ENCODE measurements around the gene EMP2.
"Not testable (repeated sequence)": the region's sequence is repeated elsewhere in the genome, so short reads cannot be mapped to it uniquely, and the experiment has no call there.

EMP2 gene

DNA sequence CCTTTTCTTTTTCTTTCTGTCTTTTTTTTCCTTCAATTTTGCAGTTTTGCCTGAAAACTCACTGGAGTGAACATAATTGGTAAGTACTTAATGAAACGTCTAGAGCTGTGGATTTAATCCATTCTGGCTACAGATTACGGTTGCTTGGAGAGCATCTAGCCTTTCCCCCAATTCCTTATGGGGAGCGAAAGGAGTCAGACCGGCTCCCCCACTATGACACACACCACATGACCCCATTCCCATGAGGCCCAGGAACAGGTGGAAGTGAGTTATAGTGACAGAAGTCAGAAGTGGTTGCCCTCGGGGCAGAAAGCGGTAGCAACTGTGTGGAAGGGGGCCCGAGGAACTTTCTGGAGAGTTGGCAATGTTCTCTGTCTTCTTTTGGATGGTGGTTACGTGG is 41.2 kb downstream of the EMP2 start:
- Histone ChIP-seq H3K4me1 (ENCODE audit: low read depth, poor library complexity, severe bottlenecking) (no peaks in the 10 kb centered on the region), H3K4me3 (IDR thresholded peaks at IDR 0.05; ENCODE audit: insufficient read depth, low read depth, low read length) (no peak overlapping the region), H3K27ac (no peak overlapping the region), H3K4me2 (no peak overlapping the region), H4K20me1 (ENCODE audit: insufficient read depth) (no peaks in the 10 kb centered on the region), H2AFZ (ENCODE audit: low read depth) (no peak overlapping the region), H3K27me3 (ENCODE audit: insufficient read depth, low read depth) (no peaks in the 10 kb centered on the region), H3K36me3 (ENCODE audit: insufficient read depth) (no peaks in the 10 kb centered on the region; the same call in 1 of the 2 replicates), H3K9ac (no peak overlapping the region), H3K79me2 (ENCODE audit: insufficient read depth, low read depth) (no peaks in the 10 kb centered on the region)
- TF ChIP-seq, protein P1, sequence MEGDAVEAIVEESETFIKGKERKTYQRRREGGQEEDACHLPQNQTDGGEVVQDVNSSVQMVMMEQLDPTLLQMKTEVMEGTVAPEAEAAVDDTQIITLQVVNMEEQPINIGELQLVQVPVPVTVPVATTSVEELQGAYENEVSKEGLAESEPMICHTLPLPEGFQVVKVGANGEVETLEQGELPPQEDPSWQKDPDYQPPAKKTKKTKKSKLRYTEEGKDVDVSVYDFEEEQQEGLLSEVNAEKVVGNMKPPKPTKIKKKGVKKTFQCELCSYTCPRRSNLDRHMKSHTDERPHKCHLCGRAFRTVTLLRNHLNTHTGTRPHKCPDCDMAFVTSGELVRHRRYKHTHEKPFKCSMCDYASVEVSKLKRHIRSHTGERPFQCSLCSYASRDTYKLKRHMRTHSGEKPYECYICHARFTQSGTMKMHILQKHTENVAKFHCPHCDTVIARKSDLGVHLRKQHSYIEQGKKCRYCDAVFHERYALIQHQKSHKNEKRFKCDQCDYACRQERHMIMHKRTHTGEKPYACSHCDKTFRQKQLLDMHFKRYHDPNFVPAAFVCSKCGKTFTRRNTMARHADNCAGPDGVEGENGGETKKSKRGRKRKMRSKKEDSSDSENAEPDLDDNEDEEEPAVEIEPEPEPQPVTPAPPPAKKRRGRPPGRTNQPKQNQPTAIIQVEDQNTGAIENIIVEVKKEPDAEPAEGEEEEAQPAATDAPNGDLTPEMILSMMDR (conservative IDR thresholded peaks at IDR 0.05; ENCODE audit: low read depth, low read length): no peak

- TF ChIP-seq, protein P1 (conservative IDR thresholded peaks at IDR 0.05; ENCODE audit: low read depth, low read length): no peak
- Histone ChIP-seq H3K4me2 (no peak overlapping the region), H4K20me1 (ENCODE audit: insufficient read depth) (no peaks in the 10 kb centered on the region), H3K79me2 (ENCODE audit: insufficient read depth, low read depth) (no peaks in the 10 kb centered on the region), H3K4me3 (IDR thresholded peaks at IDR 0.05; ENCODE audit: insufficient read depth, low read depth, low read length) (no peak overlapping the region), H3K9ac (no peak overlapping the region), H3K27me3 (ENCODE audit: insufficient read depth, low read depth) (no peaks in the 10 kb centered on the region), H3K27ac (no peak overlapping the region), H3K4me1 (ENCODE audit: low read depth, poor library complexity, severe bottlenecking) (no peaks in the 10 kb centered on the region), H2AFZ (ENCODE audit: low read depth) (no peak overlapping the region), H3K36me3 (ENCODE audit: insufficient read depth) (no peaks in the 10 kb centered on the region; the same call in 1 of the 2 replicates)
These were observed 41.8 kb downstream of the EMP2 start for GRCh38 chr16:10538583-10538982.

DNA sequence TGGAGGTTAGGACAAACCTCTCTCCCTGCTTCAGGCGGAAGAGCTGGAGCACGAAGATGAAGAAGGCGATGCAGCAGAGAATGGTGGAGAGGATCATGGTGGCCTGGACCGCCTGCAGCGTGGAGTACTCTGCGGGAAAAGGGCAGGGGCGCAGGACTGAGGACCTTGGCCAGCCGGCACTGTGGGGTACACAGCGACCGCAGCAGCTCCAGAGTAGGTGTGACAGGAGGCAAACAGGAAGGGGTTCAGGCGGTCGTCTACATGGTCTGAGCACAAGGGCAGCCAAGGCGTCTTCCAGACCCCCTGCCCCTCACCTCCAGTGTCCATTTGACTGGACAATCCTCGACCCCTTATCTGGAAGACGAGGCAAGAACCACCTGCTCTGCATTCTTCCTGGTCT is 42.5 kb downstream of the EMP2 start:
- H3K27ac ChIP-seq: no peak overlapping the region
- H3K4me3 ChIP-seq (IDR thresholded peaks at IDR 0.05; ENCODE audit: insufficient read depth, low read depth, low read length): no peak overlapping the region
- H3K36me3 ChIP-seq (ENCODE audit: insufficient read depth): no peaks in the 10 kb centered on the region; the same call in 1 of the 2 replicates
- TF ChIP-seq, protein P1 (conservative IDR thresholded peaks at IDR 0.05; ENCODE audit: low read depth, low read length): no peak
- H3K79me2 ChIP-seq (ENCODE audit: insufficient read depth, low read depth): no peaks in the 10 kb centered on the region
- H3K4me2 ChIP-seq: no peak overlapping the region
- no peak overlapping the region for H2AFZ ChIP-seq (ENCODE audit: low read depth)
- no peaks in the 10 kb centered on the region for H3K27me3 ChIP-seq (ENCODE audit: insufficient read depth, low read depth)
- no peak overlapping the region for H3K9ac ChIP-seq
- H3K4me1 ChIP-seq (ENCODE audit: low read depth, poor library complexity, severe bottlenecking): no peaks in the 10 kb centered on the region
- no peaks in the 10 kb centered on the region for H4K20me1 ChIP-seq (ENCODE audit: insufficient read depth)

DNA sequence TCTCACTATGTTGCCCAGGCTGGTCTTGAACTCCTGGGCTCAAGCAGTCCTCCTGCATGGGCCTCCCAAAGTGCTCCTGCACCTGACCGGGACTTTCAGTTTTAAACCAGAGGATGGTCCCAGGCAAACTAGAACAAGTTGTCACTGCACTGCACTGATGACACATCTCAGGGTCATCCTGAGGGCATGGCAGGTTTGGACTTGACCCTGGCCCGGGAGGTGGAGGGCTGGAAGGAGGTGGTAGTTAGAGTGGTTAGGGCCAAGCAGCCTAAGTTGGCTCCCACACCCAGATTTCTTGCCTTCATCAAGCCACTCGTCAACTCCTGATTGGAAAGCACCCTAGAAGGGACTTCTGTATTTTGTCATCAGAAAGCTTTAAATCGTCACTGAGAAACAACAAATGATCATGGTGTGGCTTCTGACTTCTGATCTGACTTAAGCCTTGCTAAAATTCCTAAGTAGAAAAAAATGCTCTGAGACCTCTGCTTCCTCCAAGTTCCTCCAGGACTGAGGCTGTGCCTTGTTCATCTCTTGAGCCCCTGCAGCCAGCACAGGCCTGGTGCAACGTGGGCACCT is 43.5 kb downstream of the EMP2 start:
- H3K4me2 ChIP-seq: no peak overlapping the region
- no peaks in the 10 kb centered on the region for H3K27me3 ChIP-seq (ENCODE audit: insufficient read depth, low read depth)
- H4K20me1 ChIP-seq (ENCODE audit: insufficient read depth): no peaks in the 10 kb centered on the region
- no peak overlapping the region for H3K27ac ChIP-seq
- H3K4me1 ChIP-seq (ENCODE audit: low read depth, poor library complexity, severe bottlenecking): no peaks in the 10 kb centered on the region
- no peaks in the 10 kb centered on the region for H3K79me2 ChIP-seq (ENCODE audit: insufficient read depth, low read depth)
- H2AFZ ChIP-seq (ENCODE audit: low read depth): no peak overlapping the region
- no peaks in the 10 kb centered on the region for H3K36me3 ChIP-seq (ENCODE audit: insufficient read depth)
- no peak overlapping the region for H3K4me3 ChIP-seq (IDR thresholded peaks at IDR 0.05; ENCODE audit: insufficient read depth, low read depth, low read length)
- TF ChIP-seq, protein P1 (conservative IDR thresholded peaks at IDR 0.05; ENCODE audit: low read depth, low read length): no peak
- no peak overlapping the region for H3K9ac ChIP-seq

GRCh38 chr16:10536328-10536727 is 44.1 kb downstream of the EMP2 start:
- not testable (repeated sequence) for H2AFZ ChIP-seq (ENCODE audit: low read depth); H3K4me3 ChIP-seq (IDR thresholded peaks at IDR 0.05; ENCODE audit: insufficient read depth, low read depth, low read length); H3K27me3 ChIP-seq (ENCODE audit: insufficient read depth, low read depth); H3K79me2 ChIP-seq (ENCODE audit: insufficient read depth, low read depth); H4K20me1 ChIP-seq (ENCODE audit: insufficient read depth); H3K4me2 ChIP-seq; H3K36me3 ChIP-seq (ENCODE audit: insufficient read depth); H3K9ac ChIP-seq; H3K27ac ChIP-seq; H3K4me1 ChIP-seq (ENCODE audit: low read depth, poor library complexity, severe bottlenecking)

Measured in KMS-11 (cell line).